Left renal cortex interstitium (tissue), 4 donors: ENCODE results near the gene XCL2. TPM values are rescaled to one million over a fixed set of nuclear protein-coding genes. Genes with fewer than 3 reads are reported as not detected.

Experiments used
- DNase-seq, 4 donors: peaks; one replicate each; pipeline ENCODE4 v3.0.0-alpha.2; 2013; ENCODE audit warnings: low read depth in 4 of 4, low spot score in 2 of 4, missing footprints in 1 of 4
- polyA plus RNA-seq, 4 donors: library from polyadenylated mRNA; unstranded; fragments of 120-200 nt; gene quantifications; one replicate each; pipeline ENCODE4 v1.2.1, GENCODE V29; 2013; ENCODE audit not compliant: insufficient read length in 4 of 4

XCL2 gene
- polyA plus RNA-seq, 4 donors: 0.38 to 0.54 TPM; not detected in 2

GRCh38 chr1:168518813-168519212 lies 25.0 kb downstream of the XCL2 start:
- DNase-seq: no peak

- DNase-seq: no peak
These were observed 25.6 kb downstream of the XCL2 start for GRCh38 chr1:168518201-168518689.

GRCh38 chr1:168514455-168514854 lies 29.3 kb downstream of the XCL2 start:
- no peak for DNase-seq

DNA sequence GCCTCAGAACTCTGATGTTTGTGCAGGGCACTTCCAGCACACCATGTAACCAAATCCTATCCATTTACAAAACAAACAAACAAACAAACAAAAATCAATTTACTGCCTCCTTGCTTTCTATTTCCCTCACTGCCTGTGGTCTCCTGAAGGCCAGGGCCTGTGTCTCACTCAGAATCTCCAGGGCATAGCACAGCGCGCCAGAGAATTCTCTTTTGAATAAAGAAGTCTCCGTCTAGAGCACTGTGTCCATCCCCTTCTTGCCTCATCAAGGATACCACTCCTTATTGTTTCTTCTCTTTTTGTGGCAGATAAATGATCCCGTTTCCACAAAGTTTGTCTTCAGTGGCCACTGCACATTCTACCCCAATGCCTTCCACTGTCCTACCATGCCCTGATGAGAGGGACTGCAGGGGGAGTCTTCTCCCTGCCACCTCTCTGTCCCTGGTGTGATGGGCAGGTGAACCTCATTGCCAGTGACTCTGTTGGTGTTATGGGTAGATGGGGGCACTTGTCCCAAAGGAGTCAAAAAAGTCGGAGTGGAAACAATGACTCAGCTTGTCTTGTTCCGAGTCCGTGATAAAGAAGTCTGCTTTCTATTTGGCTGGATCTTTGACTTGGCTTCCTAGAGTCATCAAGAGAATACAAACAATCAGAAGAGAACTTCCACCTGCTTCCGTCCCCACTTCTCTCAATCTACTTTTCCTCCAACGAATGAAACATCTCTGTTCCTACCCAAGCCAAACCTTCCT lies 30.0 kb downstream of the XCL2 start:
- no peak for DNase-seq

- no peak for DNase-seq
These were observed 30.8 kb downstream of the XCL2 start for GRCh38 chr1:168512864-168513595.

DNA sequence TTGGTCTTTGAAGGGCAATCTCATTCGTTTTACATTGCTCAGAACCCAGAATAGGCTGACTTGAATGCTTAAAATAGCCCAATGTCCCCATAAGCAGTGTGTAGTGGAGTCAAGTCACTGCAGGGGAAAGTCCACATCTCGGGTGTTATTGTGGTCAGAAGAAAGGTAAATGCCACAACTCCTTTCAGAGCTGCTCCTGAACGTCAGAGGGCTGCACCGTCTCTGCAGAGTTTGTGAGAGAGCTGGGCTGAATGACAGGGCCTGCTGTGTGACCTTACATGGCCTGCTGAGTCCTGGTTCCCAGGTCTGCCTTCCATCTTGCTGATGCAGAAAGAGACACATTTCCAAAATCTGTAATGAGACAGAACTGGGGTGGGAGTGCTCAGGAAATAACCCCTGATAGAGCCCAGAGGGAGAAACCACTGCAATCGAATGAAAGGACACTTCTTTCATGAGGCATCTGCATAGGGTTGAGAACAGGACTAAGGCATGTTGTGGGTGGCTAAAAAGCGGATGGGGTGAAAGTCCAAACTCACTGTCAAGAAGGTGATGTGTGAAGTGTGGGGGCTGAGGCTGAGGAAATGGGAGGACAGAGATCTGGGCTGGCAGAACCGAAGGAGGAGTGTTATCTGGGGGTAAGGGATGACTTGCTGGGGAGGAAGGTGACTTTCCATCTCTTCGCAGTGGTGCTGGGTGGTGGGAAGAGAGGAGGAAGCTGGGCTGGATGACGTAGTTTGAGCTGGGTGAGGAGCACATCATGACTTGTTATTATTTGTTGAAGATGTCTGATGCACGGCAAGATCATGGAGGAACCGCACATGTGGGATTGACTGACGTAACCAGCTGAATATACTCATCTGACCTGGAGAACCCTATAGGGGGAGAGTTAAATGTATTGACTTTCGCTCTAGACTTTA lies 33.7 kb downstream of the XCL2 start:
- DNase-seq: no peak

DNA sequence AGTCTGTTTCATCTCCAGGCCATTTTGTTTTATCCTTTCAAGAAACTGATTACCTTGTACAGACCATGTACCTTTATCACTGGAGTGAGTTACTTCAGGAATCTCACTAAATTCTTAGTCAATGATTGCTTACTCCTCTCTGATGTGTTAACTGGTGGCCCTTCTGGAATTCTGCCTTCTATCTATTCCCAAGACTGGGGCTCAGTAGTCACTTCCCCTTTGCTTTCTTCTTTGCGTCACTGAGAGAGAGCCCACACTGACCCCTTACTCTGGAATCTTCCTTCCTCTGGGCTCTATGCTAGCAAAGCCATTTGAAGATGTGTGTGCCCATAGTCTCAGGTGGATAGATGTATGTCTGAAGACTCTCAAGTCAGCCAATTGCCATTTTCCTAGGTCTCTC lies 34.6 kb downstream of the XCL2 start:
- DNase-seq: no peak

DNA sequence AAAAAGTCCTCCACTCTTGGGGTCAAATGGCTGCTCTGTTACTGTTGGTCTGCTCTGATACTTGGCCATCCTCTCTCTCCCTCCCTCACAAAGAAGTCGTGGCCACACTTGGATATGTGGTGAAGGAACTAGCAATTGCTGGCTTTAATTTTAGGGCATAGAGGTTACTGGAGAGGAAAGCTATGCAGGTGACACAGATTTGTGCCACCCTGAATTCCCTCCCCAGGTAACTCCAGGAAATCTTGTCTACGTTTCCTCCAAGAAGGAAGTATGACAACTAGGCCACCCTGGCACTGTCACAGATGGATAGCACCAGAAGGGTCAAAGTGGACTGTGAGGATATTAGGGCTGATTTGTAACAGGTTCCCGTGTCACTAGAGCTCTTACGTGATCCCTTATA lies 36.0 kb downstream of the XCL2 start:
- no peak for DNase-seq

GRCh38 chr1:168507231-168507630 lies 36.6 kb downstream of the XCL2 start:
- DNase-seq: no peak

- no peak for DNase-seq
These were observed 37.5 kb downstream of the XCL2 start for GRCh38 chr1:168506204-168506819.

DNA sequence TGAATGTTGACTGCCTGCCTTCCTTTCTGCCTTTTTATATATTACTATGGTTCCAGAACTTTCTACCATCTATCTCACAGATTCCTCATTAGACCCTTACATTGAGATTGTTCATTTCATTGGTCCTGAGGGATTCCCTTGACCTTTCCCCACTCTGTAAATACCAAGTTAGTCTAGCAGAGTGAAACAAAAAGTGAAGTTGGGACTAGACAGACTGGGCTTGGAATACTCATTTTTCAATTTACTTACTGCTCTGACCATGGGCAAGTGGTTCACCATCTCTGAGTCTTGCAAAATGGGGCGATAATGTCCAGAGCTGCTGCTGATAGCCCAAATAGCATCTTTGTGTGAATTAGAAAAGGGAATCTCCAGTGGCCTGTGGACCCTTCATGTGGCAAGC lies 38.8 kb downstream of the XCL2 start:
- DNase-seq: no peak

- no peak for DNase-seq
These were observed 39.5 kb downstream of the XCL2 start for GRCh38 chr1:168504064-168504837.

DNA sequence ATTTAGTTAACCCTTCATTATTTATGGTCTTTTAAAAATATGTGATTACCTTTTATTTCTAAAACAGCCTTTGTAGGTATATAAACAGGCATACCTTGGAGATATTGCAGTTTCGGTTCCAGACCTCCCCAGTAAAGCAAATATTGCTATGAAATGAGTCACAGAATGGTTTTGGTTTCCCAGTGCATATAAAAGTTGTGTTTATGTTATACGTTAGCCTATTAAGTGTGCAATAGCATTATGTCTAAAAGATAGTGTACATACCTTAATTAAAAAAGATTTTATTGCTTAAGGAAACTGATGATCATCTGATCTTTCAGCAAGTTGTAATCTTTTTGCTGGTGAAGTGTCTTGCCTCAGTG lies 44.1 kb downstream of the XCL2 start:
- DNase-seq: no peak

- DNase-seq: no peak
These were observed 44.7 kb downstream of the XCL2 start for GRCh38 chr1:168498956-168499687.

GRCh38 chr1:168498159-168498631 lies 45.6 kb downstream of the XCL2 start:
- DNase-seq: peak in 3 of 4 donors; percentile 37 to 47 (median 37)

GRCh38 chr1:168497376-168497950 lies 46.3 kb downstream of the XCL2 start:
- DNase-seq: no peak

DNA sequence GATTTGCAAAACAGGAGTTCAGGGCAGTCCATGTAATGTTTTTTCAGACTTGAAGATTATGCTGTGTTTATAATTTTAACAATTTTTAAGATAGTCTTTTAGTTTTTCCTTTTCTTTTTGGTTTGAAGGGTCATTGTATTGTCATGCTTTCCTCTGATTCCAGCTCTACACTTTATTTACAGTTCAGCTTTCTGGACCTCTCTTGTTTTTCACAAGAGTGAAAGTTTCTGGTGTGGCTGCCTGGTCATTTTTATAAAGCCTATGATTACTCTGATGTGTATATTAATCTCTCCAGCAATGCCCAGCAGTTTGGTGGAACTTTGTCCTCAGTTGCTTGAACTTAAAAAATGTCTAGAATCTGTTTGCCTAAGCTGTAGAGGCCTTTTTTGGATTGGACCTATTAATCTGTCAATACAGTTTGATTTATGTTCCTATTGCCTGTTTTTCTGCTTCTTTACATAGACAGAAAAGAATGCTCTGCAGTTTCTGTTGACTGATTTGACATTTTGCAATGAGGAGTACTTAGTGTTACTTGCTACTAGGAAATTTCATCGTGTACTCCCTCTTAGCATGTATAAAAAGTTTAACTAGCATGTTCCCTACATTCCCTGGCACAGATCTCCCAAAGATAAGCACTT lies 52.2 kb downstream of the XCL2 start:
- DNase-seq: no peak
